HG03175 (cell line): ENCODE results near the gene CHMP4B.
A peak's percentile ranks its signal among the peaks of the same experiment; 100 is the strongest.

Source experiments
- ATAC-seq: cut with Tn5 transposase; IDR thresholded peaks from one replicate; pipeline ENCODE4 v1.9.1; 2021; ENCODE audit warnings: mild to moderate bottlenecking, moderate library complexity; ENCODE audit not compliant: unreplicated experiment

Gene CHMP4B, protein sequence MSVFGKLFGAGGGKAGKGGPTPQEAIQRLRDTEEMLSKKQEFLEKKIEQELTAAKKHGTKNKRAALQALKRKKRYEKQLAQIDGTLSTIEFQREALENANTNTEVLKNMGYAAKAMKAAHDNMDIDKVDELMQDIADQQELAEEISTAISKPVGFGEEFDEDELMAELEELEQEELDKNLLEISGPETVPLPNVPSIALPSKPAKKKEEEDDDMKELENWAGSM

GRCh38 chr20:33810885-33811775 is at the start of gene CHMP4B:
TSS of gene CHMP4B (plus strand) at chr20:33811348. CDS start at chr20:33811469, 121 bp downstream.
- ATAC-seq = peak; percentile 97

- ATAC-seq = no peak
These were observed 49.4 kb upstream of the CHMP4B start for GRCh38 chr20:33761698-33762250.

DNA sequence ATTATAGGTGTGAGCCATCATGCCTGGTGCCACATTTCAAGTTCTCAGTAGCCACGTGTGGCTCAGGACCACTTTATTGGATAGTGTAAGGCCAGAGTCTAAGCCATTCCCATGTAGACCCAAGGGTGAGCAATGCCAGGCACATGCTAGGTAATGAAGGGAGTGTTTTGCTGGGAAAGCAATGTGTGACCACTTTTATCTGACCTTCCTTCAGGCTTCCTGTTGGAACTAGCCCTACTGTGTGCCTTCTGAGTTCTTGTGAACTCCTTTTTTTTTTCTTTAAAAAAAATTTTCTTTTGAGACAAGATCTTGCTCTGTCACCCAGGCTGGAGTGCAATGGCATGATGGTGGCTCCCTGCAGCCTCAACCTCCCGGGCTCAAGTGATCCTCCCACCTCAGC is 46.0 kb upstream of the CHMP4B start:
- no peak for ATAC-seq

- no peak for ATAC-seq
These were observed 45.6 kb upstream of the CHMP4B start for GRCh38 chr20:33765592-33765991.

- no peak for ATAC-seq
These were observed 44.5 kb upstream of the CHMP4B start for GRCh38 chr20:33766686-33767085.

DNA sequence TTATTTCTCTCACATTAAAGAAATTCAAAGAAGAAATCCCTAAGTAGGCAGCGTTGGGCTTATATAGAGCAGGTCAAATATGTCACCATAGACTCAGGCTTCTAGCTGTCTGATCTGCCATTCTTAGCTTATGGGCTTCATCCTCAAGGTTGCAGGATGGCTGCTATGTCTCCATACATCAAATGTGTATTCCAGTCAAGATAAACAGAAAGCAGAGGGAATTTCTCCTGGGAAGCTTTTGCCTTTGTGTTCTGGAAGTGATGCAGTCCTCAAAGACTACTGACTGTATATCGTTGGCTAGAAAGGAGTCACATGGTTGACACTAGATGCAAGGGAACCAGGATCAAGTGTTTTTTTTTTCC is 43.4 kb upstream of the CHMP4B start:
- no peak for ATAC-seq

GRCh38 chr20:33769043-33769442 is 42.1 kb upstream of the CHMP4B start:
- ATAC-seq = no peak

DNA sequence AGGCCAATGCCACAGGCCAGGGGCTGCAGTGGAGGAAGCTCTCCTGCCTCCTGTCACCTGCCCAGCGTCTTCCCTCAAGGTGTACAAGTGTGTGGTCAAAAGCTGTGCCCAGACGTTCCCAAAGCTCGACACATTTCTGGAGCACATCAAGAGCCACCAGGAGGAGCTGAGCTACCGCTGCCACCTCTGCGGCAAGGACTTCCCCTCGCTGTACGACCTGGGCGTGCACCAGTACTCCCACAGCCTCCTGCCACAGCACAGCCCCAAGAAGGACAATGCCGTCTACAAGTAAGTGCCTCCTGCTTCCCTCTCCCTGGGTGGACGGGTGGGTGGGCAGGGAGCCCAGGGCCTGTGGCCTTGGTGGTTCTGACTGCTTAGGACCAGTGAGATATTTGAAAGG is 41.1 kb upstream of the CHMP4B start:
- no peak for ATAC-seq

DNA sequence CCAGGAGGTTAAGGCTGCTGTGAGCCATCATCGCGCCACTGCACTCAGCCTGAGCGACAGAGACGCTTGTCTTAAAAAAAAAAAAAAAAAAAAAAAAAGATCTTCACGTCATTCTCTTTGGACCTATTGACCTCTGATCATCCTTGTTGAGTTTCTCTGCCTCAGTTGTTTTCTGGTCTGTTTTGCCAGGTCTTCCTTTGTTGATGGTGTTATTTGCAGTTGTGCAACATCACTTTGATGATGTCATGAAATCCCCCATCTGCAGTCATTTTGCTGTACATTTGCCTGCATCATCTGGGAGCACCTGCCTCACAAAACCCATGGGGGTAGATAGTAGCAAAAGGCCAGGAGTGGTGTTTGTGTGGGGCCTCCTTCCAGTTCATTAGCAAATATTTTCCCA is 39.2 kb upstream of the CHMP4B start:
- ATAC-seq = no peak

DNA sequence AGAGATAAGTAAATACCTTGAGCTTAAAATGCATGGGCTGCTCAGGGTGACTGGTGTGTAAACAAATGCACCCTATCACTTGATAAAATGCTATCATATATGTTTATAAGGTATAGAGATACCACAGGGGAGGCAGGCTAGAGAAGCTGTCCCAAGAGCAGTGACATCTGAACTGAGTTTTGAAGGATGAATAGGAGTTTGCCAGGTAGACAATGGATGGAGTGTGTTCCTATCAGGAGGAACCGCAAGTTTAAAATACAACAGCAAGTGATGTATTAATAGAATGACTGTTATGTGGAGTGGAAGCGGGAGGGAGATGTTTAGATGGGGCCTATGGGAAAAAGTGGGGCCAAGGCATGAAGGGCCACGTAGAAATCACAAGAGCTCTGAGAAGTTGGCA is 38.7 kb upstream of the CHMP4B start:
- no peak for ATAC-seq

DNA sequence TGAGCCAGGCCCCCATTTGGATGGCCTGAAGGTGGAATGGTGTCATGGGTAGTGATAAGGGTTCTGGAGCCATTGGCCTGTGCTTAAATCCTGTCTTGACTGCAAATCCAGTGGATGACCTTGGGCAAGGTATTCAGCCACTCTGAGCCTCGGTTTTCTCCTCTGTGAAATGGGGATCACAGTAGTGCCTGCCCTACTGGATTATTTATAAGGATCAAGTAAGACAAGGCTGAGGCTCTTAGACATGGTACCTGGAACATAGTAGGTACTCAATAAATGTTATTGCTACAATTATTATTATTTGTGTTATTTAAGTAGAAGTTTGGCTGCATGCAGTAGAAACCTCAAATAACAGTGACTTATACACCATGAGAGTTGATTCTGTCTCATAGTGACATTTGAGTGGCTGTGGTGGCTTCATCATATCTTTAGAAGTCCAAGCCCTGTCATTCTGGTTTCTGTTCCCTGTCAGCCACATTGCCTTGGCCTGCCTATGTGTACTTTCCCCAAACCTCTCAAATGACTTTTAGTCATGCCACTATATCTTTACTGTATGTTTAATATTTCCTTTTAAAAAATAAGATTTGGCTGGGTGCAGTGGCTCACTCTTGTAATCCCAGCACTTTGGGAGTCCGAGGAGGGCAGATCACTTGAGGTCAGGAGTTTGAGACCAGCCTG is 37.6 kb upstream of the CHMP4B start:
- ATAC-seq = peak; percentile 57

DNA sequence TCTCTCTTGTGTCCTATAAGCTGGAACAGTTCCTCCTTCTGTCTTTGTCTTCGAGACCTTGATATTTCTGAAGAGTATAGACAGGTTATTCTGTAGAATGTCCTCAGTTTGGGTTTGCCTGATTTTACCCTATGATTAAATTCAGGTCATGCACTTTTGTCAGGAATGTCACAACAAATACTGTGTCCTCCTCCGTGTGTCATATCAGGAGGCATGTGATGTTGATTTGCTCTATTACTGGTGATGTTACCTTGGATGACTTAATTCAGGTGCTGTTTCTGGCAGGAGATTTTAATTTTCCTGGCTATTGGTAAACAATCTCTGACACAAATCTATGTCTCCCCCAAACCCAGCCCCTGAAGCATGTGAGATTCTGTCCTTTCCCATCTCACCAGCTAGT is 33.3 kb upstream of the CHMP4B start:
- no peak for ATAC-seq

- no peak for ATAC-seq
These were observed 30.0 kb upstream of the CHMP4B start for GRCh38 chr20:33781133-33781532.

DNA sequence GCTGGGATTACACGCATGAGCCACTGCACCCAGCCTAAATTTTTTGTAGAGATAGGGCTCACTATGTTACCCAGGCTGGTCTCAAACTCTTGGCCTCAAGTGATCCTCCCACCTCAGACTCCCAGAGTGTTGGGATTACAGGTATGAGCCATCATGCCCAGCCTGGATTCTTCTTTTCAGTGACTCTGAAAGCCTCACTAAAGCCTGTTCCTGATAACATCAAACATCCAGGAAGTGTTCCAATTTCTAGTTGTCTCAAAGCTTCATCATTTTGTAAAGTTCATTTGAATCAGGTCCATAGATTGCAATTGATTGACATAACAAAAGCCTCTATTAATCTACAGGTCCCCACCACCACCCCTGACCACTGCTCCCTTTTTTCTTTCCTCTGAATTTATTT is 29.2 kb upstream of the CHMP4B start:
- ATAC-seq = no peak

DNA sequence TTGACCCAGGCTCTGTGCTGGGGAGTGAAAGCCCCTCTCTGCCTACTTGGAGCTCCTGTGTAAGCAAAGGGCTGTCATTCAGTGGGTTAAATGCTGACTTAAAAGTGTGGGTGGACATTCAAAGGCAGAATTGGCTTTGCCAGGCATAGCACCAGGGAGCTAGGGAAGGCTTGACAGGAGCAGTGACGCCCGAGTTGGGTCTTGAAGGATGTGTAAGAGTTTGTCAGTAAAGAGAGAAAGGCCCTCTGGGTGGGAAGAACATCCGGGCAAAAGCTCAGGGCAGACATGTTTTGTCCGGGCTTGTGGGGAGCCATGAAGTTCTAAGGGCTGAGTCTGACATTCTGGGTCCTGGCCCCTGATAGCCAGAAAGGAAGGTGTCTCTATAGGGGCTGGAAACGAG is 27.9 kb upstream of the CHMP4B start:
- ATAC-seq = no peak

GRCh38 chr20:33783818-33784217 is 27.3 kb upstream of the CHMP4B start:
- no peak for ATAC-seq

DNA sequence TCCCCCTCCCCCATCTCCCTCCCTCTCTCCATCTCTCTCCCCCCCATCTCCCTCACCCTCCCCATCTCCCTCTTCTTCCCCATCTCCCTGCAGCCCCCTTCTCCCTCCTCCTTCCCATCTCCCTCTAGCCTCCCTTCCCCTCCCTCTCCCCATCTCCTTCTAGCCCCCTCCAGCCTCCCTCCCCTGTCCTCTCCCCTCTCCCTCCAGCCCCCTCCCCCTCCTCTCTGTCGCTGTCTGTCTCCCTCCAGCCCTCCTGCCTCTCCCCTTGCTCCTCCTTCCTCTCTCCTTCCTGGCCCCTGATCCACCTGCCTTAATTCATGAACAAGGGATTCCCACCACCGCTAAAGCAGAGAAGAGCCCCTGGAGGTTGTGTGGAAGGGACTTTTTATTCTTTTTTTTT is 26.9 kb upstream of the CHMP4B start:
- ATAC-seq = no peak

GRCh38 chr20:33785503-33785902 is 25.6 kb upstream of the CHMP4B start:
- ATAC-seq = no peak

GRCh38 chr20:33787253-33787891 is 23.8 kb upstream of the CHMP4B start:
- no peak for ATAC-seq

DNA sequence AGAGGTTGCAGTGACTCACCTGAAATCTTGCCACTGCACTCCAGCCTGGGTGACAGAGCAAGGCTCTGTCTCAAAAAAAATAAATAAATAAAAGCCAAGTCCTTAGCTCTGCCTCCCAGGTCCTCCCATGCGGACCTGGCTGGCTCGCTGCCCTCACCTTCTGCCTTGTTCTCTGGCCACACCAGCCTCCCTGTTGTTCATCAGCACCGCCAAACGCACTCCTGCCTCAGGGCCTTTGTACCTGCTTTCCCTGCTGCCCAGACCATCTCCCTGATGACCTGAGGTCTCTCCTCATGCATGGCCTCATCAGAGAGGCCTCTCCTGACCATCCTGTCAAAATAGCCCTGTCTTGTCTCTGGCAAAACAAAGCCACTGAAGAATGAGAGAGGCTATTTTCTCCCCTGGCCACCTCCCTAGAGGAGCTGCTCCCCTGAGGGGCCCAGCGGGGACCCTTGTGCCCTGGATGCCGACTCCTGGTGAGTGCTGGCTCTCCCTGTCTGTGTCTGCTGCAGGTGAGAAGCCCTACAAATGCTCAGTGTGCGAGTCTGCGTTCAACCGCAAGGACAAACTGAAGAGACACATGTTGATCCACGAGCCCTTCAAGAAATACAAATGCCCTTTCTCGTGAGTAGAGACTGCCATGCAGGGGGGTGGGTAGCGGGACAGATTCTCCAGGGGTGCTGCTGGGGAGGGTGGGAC is 22.6 kb upstream of the CHMP4B start:
- ATAC-seq = no peak
